Effector CD8-positive, alpha-beta T cell (primary cell): ENCODE results near the gene PTPRS.
"Not testable (repeated sequence)": the region's sequence is repeated elsewhere in the genome, so short reads cannot be mapped to it uniquely, and the experiment has no call there.

Source experiments
- DNase-seq: peaks from one replicate; lab custom pipeline; 2025; lab: John Stamatoyannopoulos, UW
- total RNA-seq, 4 experiments: gene quantifications; one replicate each; lab custom pipeline; 2026; lab: John Stamatoyannopoulos, UW

PTPRS gene
- 1.7 to 4.7 (median 3.5) reads per million in 4 experiments for total RNA-seq

GRCh38 chr19:5340637-5341447 lies at the start of gene PTPRS:
TSS of gene PTPRS (minus strand) at chr19:5340812. CDS start at chr19:5286140, 54,672 bp downstream.
- DNase-seq, result peak; percentile 60

GRCh38 chr19:5389353-5389752 lies 48.7 kb upstream of the PTPRS start:
- DNase-seq, result no peak

GRCh38 chr19:5387472-5387871 lies 46.9 kb upstream of the PTPRS start:
- DNase-seq, result no peak

- no peak for DNase-seq
These were observed 46.2 kb upstream of the PTPRS start for GRCh38 chr19:5386841-5387240.

GRCh38 chr19:5381197-5381596 lies 40.6 kb upstream of the PTPRS start:
- DNase-seq, result not testable (repeated sequence)

- DNase-seq, result no peak
These were observed 39.8 kb upstream of the PTPRS start for GRCh38 chr19:5380215-5380919.

GRCh38 chr19:5376928-5377327 lies 36.3 kb upstream of the PTPRS start:
- DNase-seq, result no peak

- no peak for DNase-seq
These were observed 32.1 kb upstream of the PTPRS start for GRCh38 chr19:5372572-5373200.

GRCh38 chr19:5369962-5370367 lies 29.4 kb upstream of the PTPRS start:
- peak; percentile 13 for DNase-seq

- no peak for DNase-seq
These were observed 28.7 kb upstream of the PTPRS start for GRCh38 chr19:5369304-5369703.

- DNase-seq, result no peak
These were observed 27.0 kb upstream of the PTPRS start for GRCh38 chr19:5367530-5368133.

- no peak for DNase-seq
These were observed 25.3 kb upstream of the PTPRS start for GRCh38 chr19:5365905-5366304.

GRCh38 chr19:5364674-5365073 lies 24.1 kb upstream of the PTPRS start:
- no peak for DNase-seq

GRCh38 chr19:5361839-5362238 lies 21.2 kb upstream of the PTPRS start:
- not testable (repeated sequence) for DNase-seq

GRCh38 chr19:5361407-5361806 lies 20.8 kb upstream of the PTPRS start:
- DNase-seq, result no peak

- DNase-seq, result no peak
These were observed 19.6 kb upstream of the PTPRS start for GRCh38 chr19:5360003-5360780.

- DNase-seq, result no peak
These were observed 17.7 kb upstream of the PTPRS start for GRCh38 chr19:5358173-5358800.

GRCh38 chr19:5357584-5357983 lies 17.0 kb upstream of the PTPRS start:
- DNase-seq, result no peak

GRCh38 chr19:5356918-5357317 lies 16.3 kb upstream of the PTPRS start:
- DNase-seq, result no peak

GRCh38 chr19:5356428-5356827 lies 15.8 kb upstream of the PTPRS start:
- DNase-seq, result no peak

- DNase-seq, result no peak
These were observed 15.1 kb upstream of the PTPRS start for GRCh38 chr19:5355693-5356092.
